ENCODE data around the gene TSPEAR.

TSPEAR gene

GRCh38 chr21:44726826-44727225, 15.5 kb upstream of the TSPEAR start:
- Histone ChIP-seq H3K27ac (ENCODE audit: low read depth, low read length) (no peak overlapping the region), H3K27me3 (ENCODE audit: control insufficient read depth, insufficient read depth, low read length) (peaks cover 4% of the 10 kb centered on the region), H3K4me3 (ENCODE audit: low read length) (no peak overlapping the region), H3K9ac (ENCODE audit: low read length) (no peak overlapping the region), H3K4me1 (ENCODE audit: control insufficient read depth, insufficient read depth, low read length) (no peaks in the 10 kb centered on the region), H3K36me3 (ENCODE audit: control insufficient read depth, insufficient read depth, low read length) (no peaks in the 10 kb centered on the region)

GRCh38 chr21:44724926-44725325, 13.6 kb upstream of the TSPEAR start:
- Histone ChIP-seq H3K4me1 (ENCODE audit: control insufficient read depth, insufficient read depth, low read length) (no peaks in the 10 kb centered on the region), H3K9ac (ENCODE audit: low read length) (no peak overlapping the region), H3K4me3 (ENCODE audit: low read length) (no peak overlapping the region), H3K27me3 (ENCODE audit: control insufficient read depth, insufficient read depth, low read length) (peaks cover 4% of the 10 kb centered on the region), H3K27ac (ENCODE audit: low read depth, low read length) (no peak overlapping the region), H3K36me3 (ENCODE audit: control insufficient read depth, insufficient read depth, low read length) (no peaks in the 10 kb centered on the region)

GRCh38 chr21:44724196-44724595, 12.8 kb upstream of the TSPEAR start:
- Histone ChIP-seq H3K36me3 (ENCODE audit: control insufficient read depth, insufficient read depth, low read length) (no peaks in the 10 kb centered on the region), H3K4me3 (ENCODE audit: low read length) (no peak overlapping the region), H3K27ac (ENCODE audit: low read depth, low read length) (no peak overlapping the region), H3K4me1 (ENCODE audit: control insufficient read depth, insufficient read depth, low read length) (no peaks in the 10 kb centered on the region), H3K9ac (ENCODE audit: low read length) (no peak overlapping the region), H3K27me3 (ENCODE audit: control insufficient read depth, insufficient read depth, low read length) (peaks cover 4% of the 10 kb centered on the region)

DNA sequence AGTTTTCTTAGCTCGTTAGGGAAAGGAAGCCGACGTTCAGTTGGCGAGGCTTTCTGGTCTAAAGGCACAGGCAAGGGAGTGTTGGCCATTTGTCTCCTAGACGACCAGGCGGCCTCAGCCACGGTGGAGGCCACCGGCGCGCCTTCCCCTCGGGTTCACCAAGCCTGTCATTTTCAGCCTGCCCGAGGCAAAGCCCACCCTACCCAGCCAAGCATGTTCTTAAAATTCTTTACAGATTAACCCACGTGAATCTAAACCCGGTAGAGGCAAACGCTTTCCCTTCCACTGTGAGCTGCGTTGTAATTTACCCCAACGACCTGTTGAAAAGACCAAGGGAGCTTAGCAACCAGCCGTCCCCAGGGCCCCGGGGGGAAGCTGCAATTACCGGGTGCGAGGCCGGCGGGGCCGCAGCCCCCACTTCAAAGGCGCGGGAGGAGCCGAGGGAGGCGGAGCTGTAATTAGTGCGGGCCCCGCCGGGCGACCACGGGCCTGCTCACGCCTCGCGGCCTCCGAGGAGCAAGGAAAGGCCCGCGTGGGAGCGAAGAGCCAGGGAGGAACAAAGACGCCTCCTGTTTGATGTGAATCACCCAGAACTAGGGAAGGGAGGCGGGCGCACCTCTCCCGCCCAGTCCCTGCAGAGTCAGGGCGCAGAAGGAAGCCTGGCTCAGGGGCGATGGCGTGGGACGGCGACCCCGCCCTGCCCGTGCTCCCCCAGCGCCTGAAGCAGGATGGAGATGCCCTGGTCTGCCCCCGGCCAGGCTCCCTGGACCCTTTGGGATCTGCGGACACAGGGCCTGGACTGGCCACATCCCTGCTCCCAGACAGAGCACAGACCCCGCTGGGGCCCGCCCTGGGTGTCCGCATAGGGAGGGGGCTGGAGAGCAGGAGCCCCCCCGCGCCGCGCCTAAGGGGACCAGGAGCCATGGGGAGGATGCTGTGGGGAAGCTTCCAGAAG, 12.1 kb upstream of the TSPEAR start:
- H3K27me3 ChIP-seq (ENCODE audit: control insufficient read depth, insufficient read depth, low read length) = peaks cover 8% of the 10 kb centered on the region
- H3K4me1 ChIP-seq (ENCODE audit: control insufficient read depth, insufficient read depth, low read length) = no peaks in the 10 kb centered on the region
- no peak overlapping the region for H3K9ac ChIP-seq (ENCODE audit: low read length)
- H3K36me3 ChIP-seq (ENCODE audit: control insufficient read depth, insufficient read depth, low read length) = no peaks in the 10 kb centered on the region
- no peak overlapping the region for H3K27ac ChIP-seq (ENCODE audit: low read depth, low read length)
- H3K4me3 ChIP-seq (ENCODE audit: low read length) = no peak overlapping the region

- H3K9ac ChIP-seq (ENCODE audit: low read length) = no peak overlapping the region
- H3K27me3 ChIP-seq (ENCODE audit: control insufficient read depth, insufficient read depth, low read length) = peaks cover 10% of the 10 kb centered on the region
- no peaks in the 10 kb centered on the region for H3K4me1 ChIP-seq (ENCODE audit: control insufficient read depth, insufficient read depth, low read length)
- no peak overlapping the region for H3K4me3 ChIP-seq (ENCODE audit: low read length)
- H3K27ac ChIP-seq (ENCODE audit: low read depth, low read length) = no peak overlapping the region
- no peaks in the 10 kb centered on the region for H3K36me3 ChIP-seq (ENCODE audit: control insufficient read depth, insufficient read depth, low read length)
These were observed 11.4 kb upstream of the TSPEAR start for GRCh38 chr21:44722731-44723130.

DNA sequence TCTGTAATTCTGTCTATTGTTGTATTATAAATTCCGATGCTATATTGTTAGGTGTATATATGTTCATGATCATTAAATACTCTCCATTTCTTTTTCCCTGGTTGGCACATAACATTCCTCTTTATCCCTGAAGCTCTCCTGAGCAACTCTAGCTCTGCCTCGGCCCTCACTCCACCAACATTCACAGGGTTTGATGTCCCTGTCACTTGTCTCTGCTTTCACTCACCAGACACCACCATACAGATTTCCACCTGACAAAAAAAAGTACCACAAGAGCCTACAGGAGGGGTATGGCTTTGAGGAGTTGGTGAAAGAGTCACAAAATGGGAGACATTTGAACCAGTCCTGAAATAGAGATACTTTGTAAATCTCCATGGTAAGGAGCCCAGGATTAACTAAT, 8.8 kb upstream of the TSPEAR start:
- Histone ChIP-seq H3K36me3 (ENCODE audit: control insufficient read depth, insufficient read depth, low read length) (no peaks in the 10 kb centered on the region), H3K4me3 (ENCODE audit: low read length) (no peak overlapping the region), H3K27ac (ENCODE audit: low read depth, low read length) (no peak overlapping the region), H3K9ac (ENCODE audit: low read length) (no peak overlapping the region), H3K27me3 (ENCODE audit: control insufficient read depth, insufficient read depth, low read length) (peaks cover 10% of the 10 kb centered on the region), H3K4me1 (ENCODE audit: control insufficient read depth, insufficient read depth, low read length) (no peaks in the 10 kb centered on the region)

- H3K27me3 ChIP-seq (ENCODE audit: control insufficient read depth, insufficient read depth, low read length) = peaks cover 13% of the 10 kb centered on the region
- H3K9ac ChIP-seq (ENCODE audit: low read length) = no peak overlapping the region
- H3K36me3 ChIP-seq (ENCODE audit: control insufficient read depth, insufficient read depth, low read length) = no peaks in the 10 kb centered on the region
These were observed 7.2 kb upstream of the TSPEAR start for GRCh38 chr21:44718571-44718970.

GRCh38 chr21:44718093-44718492, 6.7 kb upstream of the TSPEAR start:
- Histone ChIP-seq H3K9ac (ENCODE audit: low read length) (no peak overlapping the region), H3K27me3 (ENCODE audit: control insufficient read depth, insufficient read depth, low read length) (peaks cover 14% of the 10 kb centered on the region), H3K4me3 (ENCODE audit: low read length) (no peak overlapping the region), H3K4me1 (ENCODE audit: control insufficient read depth, insufficient read depth, low read length) (no peaks in the 10 kb centered on the region), H3K27ac (ENCODE audit: low read depth, low read length) (no peak overlapping the region), H3K36me3 (ENCODE audit: control insufficient read depth, insufficient read depth, low read length) (no peaks in the 10 kb centered on the region)

More at GRCh38 chr21:44718571-44718970, 7.2 kb upstream of the TSPEAR start:
- no peak overlapping the region for H3K27ac ChIP-seq (ENCODE audit: low read depth, low read length)
- H3K4me3 ChIP-seq (ENCODE audit: low read length) = no peak overlapping the region
- no peaks in the 10 kb centered on the region for H3K4me1 ChIP-seq (ENCODE audit: control insufficient read depth, insufficient read depth, low read length)

GRCh38 chr21:44716984-44717383, 5.6 kb upstream of the TSPEAR start:
- H3K36me3 ChIP-seq (ENCODE audit: control insufficient read depth, insufficient read depth, low read length) = no peaks in the 10 kb centered on the region
- H3K27ac ChIP-seq (ENCODE audit: low read depth, low read length) = no peak overlapping the region
- no peaks in the 10 kb centered on the region for H3K4me1 ChIP-seq (ENCODE audit: control insufficient read depth, insufficient read depth, low read length)
- no peak overlapping the region for H3K4me3 ChIP-seq (ENCODE audit: low read length)
- peaks cover 20% of the 10 kb centered on the region for H3K27me3 ChIP-seq (ENCODE audit: control insufficient read depth, insufficient read depth, low read length)
- H3K9ac ChIP-seq (ENCODE audit: low read length) = no peak overlapping the region

DNA sequence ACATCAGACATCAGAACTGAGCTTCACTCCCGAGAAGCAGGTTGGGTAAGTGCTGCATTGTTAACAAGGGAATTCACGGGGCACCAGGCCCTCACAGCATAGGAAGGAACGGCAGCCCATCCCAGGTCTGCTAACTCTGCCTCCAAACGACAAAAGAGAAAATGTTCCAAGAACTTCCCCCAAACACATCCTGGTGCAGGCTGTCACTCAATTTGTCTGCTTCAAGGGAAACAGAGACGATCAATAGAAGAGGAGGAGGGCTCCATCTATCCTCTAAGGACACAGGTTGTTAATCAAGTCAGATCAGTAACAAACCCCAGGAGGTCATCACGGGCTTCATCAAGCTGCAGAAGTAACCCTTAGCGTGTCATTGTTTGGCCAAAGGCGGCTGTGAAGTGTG, 3.5 kb upstream of the TSPEAR start:
- Histone ChIP-seq H3K4me3 (ENCODE audit: low read length) (no peak overlapping the region), H3K27me3 (ENCODE audit: control insufficient read depth, insufficient read depth, low read length) (peaks cover 38% of the 10 kb centered on the region), H3K27ac (ENCODE audit: low read depth, low read length) (no peak overlapping the region), H3K36me3 (ENCODE audit: control insufficient read depth, insufficient read depth, low read length) (no peaks in the 10 kb centered on the region), H3K9ac (ENCODE audit: low read length) (no peak overlapping the region), H3K4me1 (ENCODE audit: control insufficient read depth, insufficient read depth, low read length) (no peaks in the 10 kb centered on the region)

DNA sequence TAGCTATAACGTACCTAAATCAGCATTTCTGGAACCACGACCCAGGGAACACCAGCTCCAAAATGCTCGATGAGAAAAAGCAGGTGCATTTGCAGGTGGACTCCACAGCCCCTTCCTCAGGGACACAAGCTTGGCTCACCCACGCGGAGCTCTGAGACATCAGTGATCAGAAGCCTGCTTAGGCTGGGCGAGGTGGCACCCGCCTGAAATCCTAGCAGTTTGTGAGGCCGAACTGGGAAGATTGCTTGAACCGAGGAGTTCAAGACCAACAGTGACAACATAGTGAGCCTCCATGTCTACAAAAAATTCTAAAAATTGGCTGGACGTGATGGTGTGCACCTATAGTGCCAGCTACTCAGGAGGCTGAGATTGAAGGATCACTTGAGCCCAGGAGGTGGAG, 2.5 kb upstream of the TSPEAR start:
- Histone ChIP-seq H3K4me1 (ENCODE audit: control insufficient read depth, insufficient read depth, low read length) (no peaks in the 10 kb centered on the region), H3K4me3 (ENCODE audit: low read length) (no peak overlapping the region), H3K9ac (ENCODE audit: low read length) (no peak overlapping the region), H3K27me3 (ENCODE audit: control insufficient read depth, insufficient read depth, low read length) (peaks cover 46% of the 10 kb centered on the region), H3K36me3 (ENCODE audit: control insufficient read depth, insufficient read depth, low read length) (no peaks in the 10 kb centered on the region), H3K27ac (ENCODE audit: low read depth, low read length) (no peak overlapping the region)

- no peak overlapping the region for H3K27ac ChIP-seq (ENCODE audit: low read depth, low read length)
- H3K27me3 ChIP-seq (ENCODE audit: control insufficient read depth, insufficient read depth, low read length) = peaks cover 48% of the 10 kb centered on the region
- no peaks in the 10 kb centered on the region for H3K4me1 ChIP-seq (ENCODE audit: control insufficient read depth, insufficient read depth, low read length)
- H3K4me3 ChIP-seq (ENCODE audit: low read length) = no peak overlapping the region
- no peak overlapping the region for H3K9ac ChIP-seq (ENCODE audit: low read length)
- H3K36me3 ChIP-seq (ENCODE audit: control insufficient read depth, insufficient read depth, low read length) = no peaks in the 10 kb centered on the region
These were observed 1.8 kb upstream of the TSPEAR start for GRCh38 chr21:44713130-44713529.
